K562 (cell line): ENCODE measurements around the gene LZTR1. TPM values are rescaled to one million over a fixed set of nuclear protein-coding genes. Genes with fewer than 3 reads are reported as not detected.

ENCODE experiments used
- BDP1 ChIP-seq: IDR thresholded peaks from 3 replicates; pipeline ENCODE4 v1.6.1; 2011; ENCODE audit not compliant: insufficient read length, insufficient read depth
- BRF2 ChIP-seq: IDR thresholded peaks from 3 replicates; pipeline ENCODE4 v1.6.1; 2011; ENCODE audit warnings: borderline replicate concordance, mild to moderate bottlenecking; ENCODE audit not compliant: insufficient read length, insufficient read depth
- C11orf30 ChIP-seq: fragments of 450-650 bp; IDR thresholded peaks from 2 replicates; pipeline ENCODE4 v1.6.1; 2016; ENCODE audit warnings: low read depth, mild to moderate bottlenecking
- CEBPZ ChIP-seq: fragments of 150-350 bp; IDR thresholded peaks from 2 replicates; pipeline ENCODE4 v1.6.1; 2014; ENCODE audit warnings: low read depth, mild to moderate bottlenecking, low read length, borderline replicate concordance
- DIDO1 ChIP-seq: fragments of 450-650 bp; IDR thresholded peaks from 2 replicates; pipeline ENCODE4 v1.6.1; 2016; ENCODE audit warnings: low read depth, missing biosample characterization, missing genetic modification characterization
- DNMT1 ChIP-seq: fragments of 450-650 bp; IDR thresholded peaks from 2 replicates; pipeline ENCODE4 v1.6.1; 2016; ENCODE audit warnings: antibody characterized with exemption, mild to moderate bottlenecking
- ETV5 ChIP-seq: sonication (generic); formaldehyde crosslinking; IDR thresholded peaks from 2 replicates; pipeline ENCODE4 v1.4.0; 2020; ENCODE audit warnings: low read depth, mild to moderate bottlenecking, missing genetic modification reagents
- GTF2B ChIP-seq: IDR thresholded peaks from 2 replicates; pipeline ENCODE4 v1.6.1; 2011; ENCODE audit not compliant: insufficient read length; ENCODE audit errors: extremely low read depth
- HOXB6 ChIP-seq: fragments of 250-450 bp; sonication (Bioruptor Pico); IDR thresholded peaks from 2 replicates; pipeline ENCODE4 v1.5.1; 2022; ENCODE audit warnings: mild to moderate bottlenecking, borderline replicate concordance
- KDM4B ChIP-seq, 2 experiments: fragments of 450-650 bp in 1 of 2; sonication (generic) in 1 of 2; IDR thresholded peaks; 2 replicates each; pipeline ENCODE4 v1.6.1; 2016 to 2017; ENCODE audit warnings: borderline replicate concordance in 2 of 2, antibody characterized with exemption in 1 of 2, low read depth in 1 of 2, mild to moderate bottlenecking in 1 of 2
- MTF1 ChIP-seq: fragments of 250-450 bp; sonication (Bioruptor Pico); IDR thresholded peaks from 2 replicates; pipeline ENCODE4 v1.9.0; 2021; ENCODE audit warnings: moderate library complexity, mild to moderate bottlenecking, inconsistent platforms, borderline replicate concordance
- MXD1 ChIP-seq: fragments of 250-450 bp; sonication (Bioruptor Pico); IDR thresholded peaks from 2 replicates; pipeline ENCODE4 v1.8.0; 2021; ENCODE audit warnings: borderline replicate concordance, mild to moderate bottlenecking, moderate library complexity; ENCODE audit not compliant: poor library complexity, severe bottlenecking
- PBX2 ChIP-seq, 2 experiments: IDR thresholded peaks in 1 of 2; conservative IDR thresholded peaks in 1 of 2; 2 replicates each; pipeline ENCODE4 v1.6.1; 2016; ENCODE audit warnings: low read depth in 2 of 2, mild to moderate bottlenecking in 1 of 2, missing compliant biosample characterization in 1 of 2, missing genetic modification characterization in 1 of 2, moderate library complexity in 1 of 2
- RBM17 ChIP-seq: fragments of 200-400 bp; formaldehyde crosslinking; IDR thresholded peaks from 2 replicates; pipeline ENCODE4 v1.6.1; 2017; ENCODE audit warnings: low read depth, mild to moderate bottlenecking, low read length, borderline replicate concordance
- ZBTB8A ChIP-seq: fragments of 450-650 bp; IDR thresholded peaks from 2 replicates; pipeline ENCODE4 v1.6.1; 2018; ENCODE audit warnings: mild to moderate bottlenecking, moderate library complexity; ENCODE audit not compliant: partially characterized antibody
- ZNF140 ChIP-seq: fragments of 250-450 bp; sonication (Bioruptor Pico); IDR thresholded peaks from 2 replicates; pipeline ENCODE4 v1.8.0; 2021; ENCODE audit warnings: moderate library complexity, mild to moderate bottlenecking, inconsistent platforms
- ZNF146 ChIP-seq: IDR thresholded peaks from one replicate; pipeline ENCODE4 v1.6.1; 2018; ENCODE audit warnings: missing compliant biosample characterization; ENCODE audit not compliant: unreplicated experiment
- ZNF253 ChIP-seq: fragments of 250-450 bp; sonication (Bioruptor Pico); conservative IDR thresholded peaks from 2 replicates; pipeline ENCODE4 v1.6.1; 2021; ENCODE audit warnings: mild to moderate bottlenecking
- ZNF76 ChIP-seq: fragments of 250-450 bp; sonication (Bioruptor Pico); IDR thresholded peaks from 2 replicates; pipeline ENCODE4 v1.4.0; 2020; ENCODE audit warnings: mild to moderate bottlenecking, moderate library complexity, borderline replicate concordance
- polyA plus RNA-seq, 8 experiments: library from polyadenylated mRNA; depleted of rRNA in 4 of 8; stranded (reverse) in 5 of 8; unstranded in 3 of 8; fragments of >200 nt; fragmentation: Nextera tagmentation in 2 of 8; fragmentation: Illumina TruSeq in 1 of 8; extraction: Ambion mirVana in 2 of 8; extraction: Trizol in 1 of 8; gene quantifications; 2 replicates each; pipeline versions ENCODE4 v1.2.1 to v1.2.3, GENCODE V29; 2011 to 2014; ENCODE audit warnings: inconsistent platforms in 1 of 8, missing spikeins in 1 of 8
- total RNA-seq, 7 experiments: library from RNA; depleted of rRNA in 6 of 7; stranded (reverse); fragments of >200 nt in 6 of 7; fragmentation: Illumina TruSeq in 2 of 7; extraction: Trizol in 2 of 7; gene quantifications; 2 replicates each; pipeline versions ENCODE4 v1.2.1 to v1.2.3, GENCODE V29; 2011 to 2021; ENCODE audit warnings: low replicate concordance in 1 of 7

Gene LZTR1
- total and polyA plus RNA-seq, 9 of the 15 experiments (the other 6 are each of a cell fraction or from before 2014, with no cell fraction given) = 2.2 to 135 (median 63.0) TPM

GRCh38 chr22:21014202-21014725, 32.2 kb downstream of the LZTR1 start (continued):
- peak; percentile 71; the same call in 1 of the 2 replicates for TF ChIP-seq DIDO1 (tag)
- TF ChIP-seq MTF1 (CRISPR knock-in tag) = no peak
- no peak for TF ChIP-seq ZBTB8A
- TF ChIP-seq KDM4B (IDR thresholded peaks at IDR 0.05; ENCODE audit: borderline replicate concordance in 2 of 2, low read depth in 1 of 2) = no peak
- TF ChIP-seq DNMT1 = no peak
- no peak for TF ChIP-seq RBM17
- TF ChIP-seq BRF2 = no peak
- peak; percentile 88 for TF ChIP-seq ZNF76 (CRISPR knock-in tag)
- no peak for TF ChIP-seq PBX2 (CRISPR knock-in tag; IDR thresholded peaks at IDR 0.05; ENCODE audit: low read depth)
- TF ChIP-seq PBX2 (tag; conservative IDR thresholded peaks at IDR 0.05; ENCODE audit: low read depth) = no peak
- TF ChIP-seq C11orf30 = no peak
- no peak for TF ChIP-seq BDP1
- no peak for TF ChIP-seq ZNF140 (CRISPR knock-in tag)
- TF ChIP-seq GTF2B = no peak
- TF ChIP-seq ZNF253 = no peak
- TF ChIP-seq CEBPZ = 0 out of 2 replicates have a peak, but pooled peaks have one; percentile 9
- TF ChIP-seq HOXB6 (CRISPR knock-in tag) = peak; percentile 7; the same call in 1 of the 2 replicates
- no peak for TF ChIP-seq ZNF146 (CRISPR knock-in tag)
- TF ChIP-seq MXD1 = no peak
- TF ChIP-seq ETV5 = no peak
